GM21447 (cell line): ENCODE measurements around the gene KIRREL3.
A peak's percentile ranks its signal among the peaks of the same experiment; 100 is the strongest.

Experiments used
- ATAC-seq: cut with Tn5 transposase; IDR thresholded peaks from one replicate; pipeline ENCODE4 v1.9.1; 2021; ENCODE audit not compliant: unreplicated experiment

The KIRREL3 gene

DNA sequence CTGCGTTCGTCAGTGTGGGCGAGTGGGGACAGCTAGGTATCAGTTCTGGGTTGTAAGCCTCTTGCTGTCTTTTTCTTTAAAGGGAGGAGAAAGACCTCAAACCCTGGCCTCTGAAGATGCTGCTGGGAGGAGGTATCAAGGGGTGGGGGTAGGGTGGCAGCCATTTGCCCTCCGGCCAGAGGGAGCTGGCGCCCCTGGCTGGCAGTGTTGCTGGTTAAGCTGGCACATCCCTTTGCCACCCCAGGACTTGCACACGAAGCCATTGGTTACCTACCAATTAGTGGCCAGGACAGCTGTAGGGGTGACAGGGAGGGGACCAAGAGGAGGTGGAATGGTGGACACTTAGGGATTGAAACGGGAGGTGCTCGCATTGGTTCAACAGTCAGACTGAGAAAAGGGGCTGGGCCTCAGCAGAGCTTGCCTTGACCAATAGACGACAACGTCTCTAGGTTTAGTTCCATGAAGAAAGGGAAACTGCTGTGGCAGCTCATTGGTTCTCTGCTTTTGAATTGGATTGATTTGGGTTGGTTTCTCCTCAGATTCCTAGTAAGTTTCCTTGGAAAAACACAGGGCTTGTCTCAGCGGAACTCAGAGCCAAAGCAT is 567.2 kb downstream of the KIRREL3 start:
- no peak for ATAC-seq

GRCh38 chr11:126432525-126432924 is 568.0 kb downstream of the KIRREL3 start:
- ATAC-seq: no peak

- ATAC-seq: no peak
Measured at GRCh38 chr11:126432065-126432461, 568.5 kb downstream of the KIRREL3 start.

DNA sequence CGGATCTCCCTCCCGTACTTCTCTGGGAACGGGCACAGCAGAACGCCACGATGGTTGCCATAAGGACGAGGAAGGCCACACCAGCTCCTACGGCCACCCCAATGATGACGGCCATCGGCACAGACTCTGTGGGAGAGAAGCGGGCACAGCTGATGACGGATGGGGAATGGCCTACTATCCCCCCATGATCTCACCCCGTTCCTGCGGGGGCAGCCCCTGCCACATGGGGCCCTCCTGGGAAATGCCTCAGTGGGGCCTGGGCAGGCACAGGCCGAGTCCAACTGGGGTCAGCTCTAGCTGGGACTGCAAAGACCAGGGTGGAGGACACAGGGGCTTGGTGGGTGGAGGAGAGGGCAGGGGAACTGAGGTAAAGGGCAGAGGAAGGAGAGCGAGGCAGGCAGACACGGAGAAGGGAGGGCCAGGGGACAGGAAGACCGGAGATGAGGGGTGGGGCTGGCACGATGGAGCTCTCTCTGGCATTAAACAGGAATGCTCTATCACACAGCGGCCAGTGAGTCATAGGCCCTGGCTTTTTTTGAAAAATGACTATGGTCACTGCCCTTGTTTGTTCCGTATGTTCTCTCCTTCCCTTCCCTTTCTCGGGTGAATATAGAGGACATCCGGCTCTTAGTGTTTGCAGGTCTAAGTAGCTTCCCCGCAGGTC is 569.0 kb downstream of the KIRREL3 start:
- ATAC-seq: no peak

GRCh38 chr11:126430581-126431335 is 569.8 kb downstream of the KIRREL3 start:
- ATAC-seq: no peak

DNA sequence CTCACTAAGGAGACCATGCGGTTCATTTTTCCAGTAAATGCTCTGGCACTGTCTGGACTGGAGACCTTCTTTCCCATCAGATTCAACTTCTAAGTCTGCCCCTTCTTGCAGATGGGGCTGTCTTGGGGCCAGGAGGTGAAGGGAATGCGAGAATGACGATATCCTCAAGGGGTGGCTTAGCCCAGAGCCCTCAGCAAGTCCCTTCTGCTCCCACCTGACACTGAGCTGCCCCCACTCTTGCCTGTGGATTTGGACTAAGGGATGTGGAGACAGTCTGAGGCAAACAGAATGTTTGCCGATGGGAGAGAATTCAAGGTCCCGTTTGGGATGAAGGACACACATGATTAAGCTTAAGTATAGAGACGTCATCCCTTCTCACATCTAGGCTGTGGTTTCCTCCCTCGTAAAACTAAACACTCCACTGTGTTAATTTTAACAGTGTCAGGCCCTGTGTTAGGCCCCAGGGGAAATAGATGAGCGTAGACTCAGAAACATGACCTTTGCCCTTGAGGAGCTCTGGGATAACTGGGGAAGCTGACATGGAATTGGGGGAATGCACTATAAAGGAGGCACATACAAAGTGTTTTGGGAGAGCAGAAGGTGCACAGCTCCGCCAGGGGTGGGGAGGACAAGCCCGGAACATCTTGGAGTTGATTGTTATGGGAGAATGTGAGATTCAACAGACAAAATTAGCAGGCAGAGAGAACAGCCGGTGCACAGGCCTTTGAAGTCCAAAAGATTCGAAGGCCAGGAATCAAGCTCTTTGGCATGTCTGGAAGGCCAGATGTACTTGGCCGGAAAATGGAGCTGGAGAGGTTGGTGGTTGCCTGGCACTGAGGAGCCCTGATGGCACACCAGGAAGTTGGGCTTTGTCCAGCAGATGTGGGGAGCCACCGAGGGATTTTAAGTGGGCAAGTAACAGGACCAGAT is 573.5 kb downstream of the KIRREL3 start:
- ATAC-seq: peak; percentile 87

GRCh38 chr11:126426106-126426505 is 574.5 kb downstream of the KIRREL3 start:
- ATAC-seq: no peak

GRCh38 chr11:126424471-126425039 is 576.0 kb downstream of the KIRREL3 start:
- no peak for ATAC-seq

- ATAC-seq: no peak
Measured at GRCh38 chr11:126423743-126424142, 576.8 kb downstream of the KIRREL3 start.

DNA sequence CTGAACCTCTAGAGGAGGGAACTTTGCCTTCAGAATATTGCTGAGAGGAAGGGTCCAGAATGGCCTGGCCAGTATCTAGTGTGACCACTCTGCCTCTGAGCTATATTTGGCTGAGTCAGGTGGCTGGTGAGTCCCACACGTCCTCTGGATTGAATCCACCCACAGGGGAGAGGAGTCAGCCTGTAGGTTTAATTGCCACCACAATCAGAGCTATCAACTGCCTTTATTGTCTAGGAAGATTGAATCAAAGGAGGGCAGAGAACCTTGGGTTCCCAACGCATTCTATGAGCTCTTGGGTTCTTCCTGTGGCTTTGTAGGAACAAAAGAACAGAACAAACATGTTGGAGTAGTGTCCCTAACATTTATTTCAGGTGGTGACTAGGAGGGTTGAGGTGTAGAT is 577.4 kb downstream of the KIRREL3 start:
- no peak for ATAC-seq

DNA sequence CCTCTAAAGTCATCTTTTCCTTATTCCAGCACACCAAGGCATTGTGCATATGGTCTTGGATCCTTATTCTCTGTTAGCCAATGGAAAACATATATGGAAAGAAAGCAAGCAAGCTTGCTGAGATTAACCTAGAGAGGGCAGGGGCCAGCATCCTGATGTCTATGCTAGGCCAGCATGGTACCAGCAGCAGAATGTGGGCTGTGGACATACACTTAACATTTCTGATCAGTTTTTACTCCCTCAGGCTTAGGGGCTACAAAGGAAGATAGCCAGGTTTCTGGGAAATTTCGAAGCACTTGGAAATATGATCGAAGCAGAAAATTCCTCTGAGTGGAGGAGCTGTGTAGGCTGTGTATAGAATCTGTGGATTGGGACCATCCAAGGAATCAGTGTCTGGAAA is 578.1 kb downstream of the KIRREL3 start:
- no peak for ATAC-seq

DNA sequence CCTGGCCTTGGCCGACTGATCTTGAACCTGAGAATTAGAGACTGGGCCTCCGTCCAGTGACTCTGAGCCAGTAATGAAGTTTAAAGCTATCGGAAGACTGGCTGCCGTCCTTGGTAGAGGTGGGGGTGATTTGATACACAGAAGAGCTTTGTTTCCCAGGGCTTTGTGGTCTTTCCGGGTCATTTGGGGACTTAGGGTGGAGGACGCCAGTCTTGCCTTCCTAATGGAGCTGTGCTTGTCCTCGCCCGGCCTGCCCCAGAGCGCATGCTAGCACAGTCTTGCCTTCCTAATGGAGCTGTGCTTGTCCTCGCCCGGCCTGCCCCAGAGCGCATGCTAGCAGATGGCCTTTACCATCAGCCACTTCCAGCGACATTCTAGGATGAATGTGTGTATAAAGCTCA is 579.3 kb downstream of the KIRREL3 start:
- no peak for ATAC-seq

DNA sequence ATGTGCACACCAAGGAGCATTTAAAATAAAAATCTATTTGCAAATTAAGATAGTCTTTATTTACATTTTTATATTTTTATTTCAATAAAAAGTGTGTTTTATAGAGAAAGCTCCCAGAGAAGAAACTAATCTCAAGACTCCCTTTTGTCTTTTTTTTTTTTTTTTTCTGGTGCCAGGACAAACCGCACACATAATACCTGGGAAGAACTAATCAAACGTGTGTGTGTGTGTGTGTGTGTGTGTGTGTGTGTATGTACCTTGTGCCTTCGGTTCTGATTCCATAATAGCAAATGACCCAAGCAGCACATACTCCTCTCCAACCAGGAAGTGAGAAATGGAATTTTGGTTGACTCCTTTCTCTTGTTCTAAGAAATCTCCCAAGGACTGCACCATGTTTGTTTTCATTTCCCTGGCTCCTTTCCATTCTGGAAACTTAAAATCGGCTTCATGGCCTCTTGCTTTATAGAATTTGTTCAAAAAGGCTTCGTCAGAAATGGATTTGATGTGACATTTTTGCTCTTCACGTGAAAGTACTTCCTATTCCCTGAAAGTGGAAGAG is 579.8 kb downstream of the KIRREL3 start:
- ATAC-seq: no peak

DNA sequence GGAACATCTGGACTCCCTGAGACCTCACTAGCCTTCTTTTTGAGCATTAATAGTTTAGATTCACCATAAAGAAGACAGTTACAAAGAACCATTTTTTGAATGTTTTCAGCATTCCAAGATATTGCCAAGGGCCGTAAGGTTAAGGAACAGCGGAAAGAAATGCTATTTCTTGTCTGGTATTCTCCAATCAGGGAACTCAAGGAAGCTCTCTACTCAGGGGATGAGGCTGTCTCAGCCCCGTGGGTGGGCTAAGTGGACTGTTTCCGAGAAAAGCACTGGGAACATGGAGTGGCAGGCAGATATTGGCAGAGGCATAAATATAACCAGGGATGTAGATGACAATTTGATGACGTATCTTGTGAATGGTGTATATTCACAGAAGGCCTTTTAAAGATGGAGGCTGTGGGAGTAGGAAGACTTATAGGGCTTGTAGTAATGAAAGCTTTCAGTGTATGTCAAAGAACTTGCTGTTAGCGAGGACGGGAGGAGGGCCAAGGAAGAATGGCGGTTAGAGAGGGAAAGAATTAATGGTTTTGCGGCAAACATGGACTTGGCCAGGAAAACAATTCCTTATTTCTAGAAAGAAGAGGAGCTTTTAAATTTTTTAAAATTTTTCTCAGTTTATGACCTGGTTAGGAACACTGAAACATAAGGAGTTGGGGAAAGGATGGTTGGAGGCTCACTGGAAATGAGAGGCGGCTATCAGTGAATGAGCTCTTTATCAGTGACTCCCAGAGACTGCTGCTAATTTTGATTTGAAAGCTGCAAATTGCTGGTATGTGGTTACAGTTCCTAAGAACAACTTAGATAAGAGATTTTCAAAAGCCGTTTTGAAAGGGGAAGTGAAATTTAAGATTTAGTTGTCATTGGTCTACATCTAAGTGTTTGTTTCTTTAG is 580.5 kb downstream of the KIRREL3 start:
- ATAC-seq: peak; percentile 77

DNA sequence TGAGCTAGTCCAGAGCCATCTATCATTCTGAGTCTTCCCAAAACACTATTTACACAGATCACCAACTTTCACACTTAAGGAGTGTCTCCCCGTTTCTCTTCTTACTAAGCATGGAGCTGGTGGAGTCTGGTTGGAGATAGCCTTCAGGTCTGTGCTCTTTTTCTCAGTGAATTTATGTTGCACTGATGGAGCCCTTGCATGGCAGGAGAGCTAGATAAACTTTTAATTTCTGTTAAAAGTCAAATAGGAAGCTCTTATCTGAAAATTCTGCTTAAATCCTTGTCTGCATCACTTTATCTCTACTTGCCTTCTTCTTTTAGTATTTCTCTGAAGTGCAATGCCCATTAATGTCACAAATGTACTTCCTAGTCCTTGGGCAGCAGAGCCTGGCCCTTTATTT is 581.7 kb downstream of the KIRREL3 start:
- no peak for ATAC-seq

- ATAC-seq: no peak
Measured at GRCh38 chr11:126417091-126417862, 583.3 kb downstream of the KIRREL3 start.

GRCh38 chr11:126416542-126417090 is 584.0 kb downstream of the KIRREL3 start:
- peak; percentile 72 for ATAC-seq

DNA sequence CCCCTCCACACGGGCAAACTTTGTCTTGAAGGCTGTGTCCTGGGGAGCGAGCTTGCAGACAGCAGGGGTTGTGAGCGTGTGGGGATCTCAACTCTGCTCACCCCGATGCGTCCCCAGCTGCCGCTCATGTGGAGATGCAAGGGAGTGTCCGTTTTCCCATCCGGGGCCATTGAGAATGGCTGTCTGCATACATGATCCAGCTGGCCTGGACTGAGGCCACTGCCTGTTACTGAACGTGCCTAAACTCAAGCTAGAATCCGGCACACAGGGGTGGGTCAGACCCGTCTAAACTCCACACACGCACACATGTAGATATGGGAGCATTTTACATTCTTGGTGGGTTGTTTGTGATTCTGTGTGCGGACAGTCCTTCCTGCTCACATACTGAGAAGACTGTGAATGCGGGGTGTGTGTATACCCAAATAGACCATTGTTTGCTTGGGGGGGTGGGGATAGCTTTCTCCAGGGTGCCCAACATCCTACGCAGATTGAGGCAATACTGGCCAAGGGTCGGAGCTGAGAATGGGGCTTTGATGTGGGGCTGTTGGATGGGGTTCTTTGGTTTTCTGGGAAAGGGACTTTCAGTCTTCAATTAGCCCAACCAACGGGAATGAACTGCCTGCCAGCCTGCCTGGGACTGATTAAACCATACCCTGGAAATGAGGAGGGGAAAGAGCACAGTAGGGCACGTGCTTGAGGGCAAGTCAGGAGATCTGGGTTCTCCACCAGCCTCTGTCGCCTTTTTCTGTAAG is 584.7 kb downstream of the KIRREL3 start:
- ATAC-seq: no peak
